Endothelial cell of umbilical vein (primary cell): ENCODE data around the gene USF1. TPM values are rescaled to one million over a fixed set of nuclear protein-coding genes. Genes with fewer than 3 reads are reported as not detected.

ENCODE experiments used
- BruUV-seq: library from RNA; stranded (reverse); fragments of 400-500 nt; replicated peaks from 2 replicates; lab custom pipeline; 2021; lab: Mats Ljungman, UMichigan
- CTCF ChIA-PET: fragments of 300-600, 350-600 bp; sonication (Branson Sonifier 250); formaldehyde crosslinking; loops from one replicate; lab custom pipeline; 2021; ENCODE audit warnings: antibody characterized with exemption, inconsistent platforms; lab: Charles Lee
- POLR2A ChIA-PET: fragments of 300-600, 350-600 bp; sonication (Branson Sonifier 250); formaldehyde crosslinking; loops from one replicate; lab custom pipeline; 2021; ENCODE audit warnings: antibody characterized with exemption, inconsistent platforms; lab: Charles Lee
- DNase-seq: peaks from one replicate; pipeline ENCODE4 v3.0.0-alpha.2; 2011; ENCODE audit warnings: low read depth, low spot score
- FAIRE-seq: peaks from 2 replicates; lab custom pipeline; 2011; peaks lifted over from hg19 to GRCh38; lab: Jason Lieb, UNC
- H2AFZ ChIP-seq: 2 replicates; pipeline ENCODE4 v1.6.0; 2012; ENCODE audit warnings: low read depth, low read length, control low read depth, inconsistent platforms
- H3K27ac ChIP-seq: 2 replicates; pipeline ENCODE4 v1.5.1; 2011; ENCODE audit warnings: low read depth, mild to moderate bottlenecking, control low read depth, low read length, moderate library complexity; ENCODE audit not compliant: insufficient read depth
- H3K27me3 ChIP-seq, 2 experiments: 2 replicates each; pipeline versions ENCODE4 v1.6.0 to v1.6.1; 2011; ENCODE audit warnings: low read length in 2 of 2, mixed read lengths in 1 of 2; ENCODE audit not compliant: control insufficient read depth in 2 of 2, insufficient read depth in 2 of 2
- H3K36me3 ChIP-seq, 2 experiments: 2 replicates in 1 of 2; 3 replicates in 1 of 2; pipeline ENCODE4 v1.5.1; 2011; ENCODE audit warnings: low read length in 2 of 2, mild to moderate bottlenecking in 1 of 2, moderate library complexity in 1 of 2; ENCODE audit not compliant: control insufficient read depth in 2 of 2, insufficient read depth in 2 of 2; ENCODE audit errors: extremely low read depth in 1 of 2
- H3K4me1 ChIP-seq: 3 replicates; pipeline ENCODE4 v1.5.1; 2011; ENCODE audit warnings: mild to moderate bottlenecking, low read length; ENCODE audit not compliant: control insufficient read depth, insufficient read depth; ENCODE audit errors: extremely low read depth
- H3K4me2 ChIP-seq: 2 replicates; pipeline ENCODE4 v1.6.1; 2011; ENCODE audit warnings: low read length, control low read depth, mixed read lengths; ENCODE audit not compliant: insufficient read depth
- H3K4me3 ChIP-seq, 3 experiments: fragments of 200-600 bp in 1 of 3; sonication (generic), shearing (Covaris generic) in 1 of 3; replicated peaks in 1 of 3; 2 replicates each; pipeline ENCODE4 v1.5.1; 2011 to 2016; ENCODE audit warnings: control low read depth in 3 of 3, low read length in 3 of 3, mild to moderate bottlenecking in 2 of 3, inconsistent platforms in 1 of 3, low read depth in 1 of 3, moderate library complexity in 1 of 3; ENCODE audit not compliant: insufficient read depth in 1 of 3
- H3K79me2 ChIP-seq: 2 replicates; pipeline ENCODE4 v1.6.0; 2012; ENCODE audit warnings: low read length, inconsistent platforms; ENCODE audit not compliant: control insufficient read depth, insufficient read depth
- H3K9ac ChIP-seq: replicated peaks from 2 replicates; pipeline ENCODE3; 2011; ENCODE audit warnings: low read length, control low read depth; ENCODE audit not compliant: insufficient read depth; ENCODE audit errors: extremely low read depth
- H3K9me1 ChIP-seq: replicated peaks from 3 replicates; pipeline ENCODE4 v1.6.0; 2011; ENCODE audit warnings: mild to moderate bottlenecking, low read length; ENCODE audit not compliant: control insufficient read depth, insufficient read depth; ENCODE audit errors: extremely low read depth
- H3K9me3 ChIP-seq: replicated peaks from 2 replicates; pipeline ENCODE4 v1.5.1; 2012; ENCODE audit warnings: low read length, inconsistent platforms; ENCODE audit not compliant: control insufficient read depth, insufficient read depth
- H4K20me1 ChIP-seq: replicated peaks from 2 replicates; pipeline ENCODE3; 2011; ENCODE audit warnings: mild to moderate bottlenecking, low read length; ENCODE audit not compliant: control insufficient read depth, insufficient read depth; ENCODE audit errors: extremely low read depth
- EZH2 ChIP-seq: IDR thresholded peaks from 2 replicates; pipeline ENCODE4 v1.6.1; 2012; ENCODE audit warnings: borderline replicate concordance, low read depth, mild to moderate bottlenecking, moderate library complexity, low read length, inconsistent platforms; ENCODE audit not compliant: severe bottlenecking
- FOS ChIP-seq: IDR thresholded peaks from 2 replicates; pipeline ENCODE4 v1.6.1; 2011; ENCODE audit warnings: mild to moderate bottlenecking, low read length, moderate library complexity, borderline replicate concordance; ENCODE audit not compliant: insufficient read depth
- GATA2 ChIP-seq: IDR thresholded peaks from 2 replicates; pipeline ENCODE4 v1.7.0; 2011; ENCODE audit warnings: low read depth, mild to moderate bottlenecking, moderate library complexity, mixed read lengths, low read length; ENCODE audit not compliant: insufficient read length, insufficient read depth
- JUN ChIP-seq: IDR thresholded peaks from 2 replicates; pipeline ENCODE4 v1.6.1; 2011; ENCODE audit warnings: borderline replicate concordance, low read depth; ENCODE audit not compliant: insufficient read length, insufficient read depth
- POLR2AphosphoS5 ChIP-seq: IDR thresholded peaks from 2 replicates; pipeline ENCODE4 v1.6.1; 2012; ENCODE audit warnings: low read depth, mild to moderate bottlenecking, control low read depth, low read length, moderate library complexity; ENCODE audit not compliant: insufficient read depth
- dilution Hi-C: fragments of 300-500 bp; cut with MboI; formaldehyde crosslinking; loops from one replicate; pipeline ENCODE4 v1.15.0; 2019; ENCODE audit warnings: low sequenced_read_pairs; ENCODE audit not compliant: extremely low pct_ligation_motif_present
- intact Hi-C: fragments of 100-400 bp; cut with micrococcal nuclease; formaldehyde crosslinking; loops from one replicate; pipeline ENCODE4 v1.10.0; 2022
- polyA plus RNA-seq, 4 experiments: library from polyadenylated mRNA; depleted of rRNA in 3 of 4; stranded (reverse) in 3 of 4; unstranded in 1 of 4; fragments of >200 nt; gene quantifications; 2 replicates each; pipeline versions ENCODE4 v1.2.1 to v1.2.3, GENCODE V29; 2011 to 2012; ENCODE audit warnings: missing spikeins in 1 of 4
- total RNA-seq: library from RNA; stranded (reverse); gene quantifications from 2 replicates; pipeline ENCODE4 v1.2.3, GENCODE V29; 2021
- TF ChIP-seq, protein P1 (sequence below): IDR thresholded peaks from 2 replicates; pipeline ENCODE4 v1.6.1; 2011; ENCODE audit not compliant: insufficient read depth, insufficient read length
- TF ChIP-seq, protein P2 (sequence below), 2 donors: IDR thresholded peaks; 1 replicate in 1 of 2; 2 replicates in 1 of 2; pipeline ENCODE4 v1.5.1; 2011; ENCODE audit warnings: low read length in 2 of 2, mild to moderate bottlenecking in 2 of 2, moderate library complexity in 2 of 2, control low read depth in 1 of 2, inconsistent platforms in 1 of 2, low read depth in 1 of 2; ENCODE audit not compliant: insufficient read depth in 1 of 2; ENCODE audit errors: extremely low read depth in 1 of 2

Gene USF1
- total and polyA plus RNA-seq, 2 donors (not counting 3 experiments of a cell fraction or from before 2014, with no cell fraction given): 53.4 to 56.7 TPM

DNA sequence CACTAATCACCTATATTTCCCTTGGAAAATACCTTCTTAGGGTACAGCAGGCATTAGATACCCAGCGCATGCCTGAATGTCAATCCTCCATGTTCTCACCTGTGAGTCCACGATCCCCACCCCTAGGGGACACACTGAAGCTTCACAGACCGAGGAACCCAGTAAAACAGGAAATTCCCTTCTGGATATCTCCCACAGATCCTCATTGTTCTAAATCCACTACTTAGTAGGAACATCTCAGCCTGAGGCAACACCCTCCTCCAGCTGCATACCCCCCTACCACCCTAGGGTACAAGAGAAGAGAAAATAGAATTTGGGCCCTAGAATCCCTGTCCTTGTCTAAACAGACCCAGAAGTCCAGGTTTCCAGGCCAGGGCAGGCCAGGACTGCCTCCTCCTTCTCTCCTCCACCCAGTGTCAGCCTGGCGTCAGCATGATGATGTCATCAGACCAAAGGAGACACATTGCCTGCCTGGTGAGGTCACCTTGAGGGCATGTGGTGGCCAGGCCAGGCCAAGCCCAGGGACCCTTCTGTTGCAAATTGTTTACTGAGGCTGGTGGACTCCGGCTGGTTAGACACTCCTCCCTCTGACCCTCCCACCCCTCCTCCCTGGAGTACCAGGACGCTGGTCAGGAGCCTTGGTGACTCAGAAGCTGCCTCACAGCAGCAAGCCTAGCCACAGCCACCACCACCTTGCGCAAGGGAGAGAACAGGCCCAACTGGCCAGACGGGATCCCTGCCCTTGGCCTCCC lies 37.4 kb upstream of the USF1 start:
- Histone ChIP-seq H3K4me3 (no peak overlapping the region), H3K4me1 (no peaks in the 10 kb centered on the region), H3K27me3 (no peaks in the 10 kb centered on the region), H3K9me1 (no peaks in the 10 kb centered on the region), H2AFZ (no peak overlapping the region), H3K9ac (no peak overlapping the region), H3K9me3 (no peaks in the 10 kb centered on the region), H4K20me1 (no peaks in the 10 kb centered on the region), H3K79me2 (no peaks in the 10 kb centered on the region), H3K4me2 (no peak overlapping the region), H3K27ac (no peak overlapping the region), H3K36me3 (no peaks in the 10 kb centered on the region)
- ChIA-PET POLR2A (no interaction called here), CTCF (interaction anchor here (1.9 kb wide), 1 partner anchor 86 kb away, joined by 5 read pairs; no protein-coding TSS in a partner anchor)
- DNase-seq: no peak
- no peak for TF ChIP-seq FOS
- TF ChIP-seq, protein P1, sequence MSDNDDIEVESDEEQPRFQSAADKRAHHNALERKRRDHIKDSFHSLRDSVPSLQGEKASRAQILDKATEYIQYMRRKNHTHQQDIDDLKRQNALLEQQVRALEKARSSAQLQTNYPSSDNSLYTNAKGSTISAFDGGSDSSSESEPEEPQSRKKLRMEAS: no peak
- TF ChIP-seq JUN: peak; percentile 31
- TF ChIP-seq EZH2: no peak
- TF ChIP-seq, protein P2, sequence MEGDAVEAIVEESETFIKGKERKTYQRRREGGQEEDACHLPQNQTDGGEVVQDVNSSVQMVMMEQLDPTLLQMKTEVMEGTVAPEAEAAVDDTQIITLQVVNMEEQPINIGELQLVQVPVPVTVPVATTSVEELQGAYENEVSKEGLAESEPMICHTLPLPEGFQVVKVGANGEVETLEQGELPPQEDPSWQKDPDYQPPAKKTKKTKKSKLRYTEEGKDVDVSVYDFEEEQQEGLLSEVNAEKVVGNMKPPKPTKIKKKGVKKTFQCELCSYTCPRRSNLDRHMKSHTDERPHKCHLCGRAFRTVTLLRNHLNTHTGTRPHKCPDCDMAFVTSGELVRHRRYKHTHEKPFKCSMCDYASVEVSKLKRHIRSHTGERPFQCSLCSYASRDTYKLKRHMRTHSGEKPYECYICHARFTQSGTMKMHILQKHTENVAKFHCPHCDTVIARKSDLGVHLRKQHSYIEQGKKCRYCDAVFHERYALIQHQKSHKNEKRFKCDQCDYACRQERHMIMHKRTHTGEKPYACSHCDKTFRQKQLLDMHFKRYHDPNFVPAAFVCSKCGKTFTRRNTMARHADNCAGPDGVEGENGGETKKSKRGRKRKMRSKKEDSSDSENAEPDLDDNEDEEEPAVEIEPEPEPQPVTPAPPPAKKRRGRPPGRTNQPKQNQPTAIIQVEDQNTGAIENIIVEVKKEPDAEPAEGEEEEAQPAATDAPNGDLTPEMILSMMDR (IDR thresholded peaks at IDR 0.05; ENCODE audit: extremely low read depth in 1 of 2, insufficient read depth in 1 of 2, low read depth in 1 of 2, low read length in 2 of 2): no peak
- TF ChIP-seq POLR2AphosphoS5: no peak
- TF ChIP-seq GATA2: no peak
- intact Hi-C loops: no loop called here
- dilution Hi-C loops: no loop called here
- no TSS peak for BruUV-seq
- peak; percentile 59 for FAIRE-seq
